NCI-H1105 (cell line): ENCODE measurements around the gene VSIG10.
A peak's percentile ranks its signal among the peaks of the same experiment; 100 is the strongest.
"Not testable (repeated sequence)": the region's sequence is repeated elsewhere in the genome, so short reads cannot be mapped to it uniquely, and the experiment has no call there.

Experiments used
- DNase-seq: peaks from one replicate; lab custom pipeline; 2025; lab: John Stamatoyannopoulos, UW

VSIG10 gene

DNA sequence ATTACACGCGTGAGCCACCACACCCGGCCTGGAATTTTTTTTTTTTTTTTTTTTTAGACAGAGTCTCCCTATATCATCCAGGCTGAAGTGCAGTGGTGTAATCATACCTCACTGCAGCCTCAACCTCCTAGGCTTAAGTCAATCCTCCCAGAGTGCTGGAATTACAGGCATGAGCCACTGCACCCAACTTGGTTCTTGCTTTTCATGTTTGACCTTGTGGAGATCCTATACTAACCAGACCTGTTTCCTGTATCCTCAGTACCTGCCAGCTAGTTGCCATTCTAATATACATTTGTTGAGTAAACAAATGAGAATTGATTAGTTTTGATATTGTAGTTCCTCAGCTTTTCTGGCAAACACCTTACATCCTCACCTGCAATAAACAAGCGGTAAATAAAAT, 3.2 kb upstream of the VSIG10 start:
- no peak for DNase-seq

DNA sequence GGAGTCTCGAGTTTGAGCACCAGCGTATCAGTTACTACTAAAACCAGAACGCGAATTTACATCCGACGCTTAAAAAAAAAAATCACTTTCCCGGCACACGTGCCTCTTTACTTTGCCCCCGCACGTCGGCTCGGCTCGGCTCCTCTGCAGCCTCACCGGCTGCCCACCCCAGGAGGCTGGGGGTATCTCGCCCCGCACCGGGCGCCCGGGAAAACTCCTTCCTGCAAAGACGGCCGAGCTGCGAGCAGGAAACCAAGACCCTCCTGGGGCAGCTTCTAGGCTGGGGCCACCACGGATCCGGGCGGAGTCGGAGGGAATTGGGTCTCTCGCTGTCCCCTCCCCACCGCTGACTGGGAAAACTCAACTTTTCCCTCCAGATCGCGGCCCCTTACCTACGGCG, 610 bp downstream of the VSIG10 start:
- DNase-seq, result peak; percentile 37

DNA sequence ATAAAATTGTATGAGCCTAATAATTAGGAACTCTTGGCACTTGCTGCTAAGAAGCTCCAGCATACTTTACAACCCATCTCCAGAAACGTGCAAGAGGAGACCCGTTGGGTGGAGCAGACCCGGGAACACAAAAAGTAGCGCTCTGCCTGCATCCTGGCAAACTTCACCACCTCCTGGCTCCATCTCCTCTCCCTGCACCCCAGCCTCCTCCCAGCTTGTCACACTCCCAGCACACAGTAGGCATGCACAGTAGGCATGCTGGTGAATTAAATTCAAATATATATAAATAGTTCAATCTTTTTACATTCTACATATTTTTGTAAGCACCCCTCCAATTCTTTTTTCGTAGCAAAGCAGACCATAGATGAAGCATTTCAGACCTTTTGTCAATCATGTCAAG, 1.2 kb downstream of the VSIG10 start:
- DNase-seq, result no peak

DNA sequence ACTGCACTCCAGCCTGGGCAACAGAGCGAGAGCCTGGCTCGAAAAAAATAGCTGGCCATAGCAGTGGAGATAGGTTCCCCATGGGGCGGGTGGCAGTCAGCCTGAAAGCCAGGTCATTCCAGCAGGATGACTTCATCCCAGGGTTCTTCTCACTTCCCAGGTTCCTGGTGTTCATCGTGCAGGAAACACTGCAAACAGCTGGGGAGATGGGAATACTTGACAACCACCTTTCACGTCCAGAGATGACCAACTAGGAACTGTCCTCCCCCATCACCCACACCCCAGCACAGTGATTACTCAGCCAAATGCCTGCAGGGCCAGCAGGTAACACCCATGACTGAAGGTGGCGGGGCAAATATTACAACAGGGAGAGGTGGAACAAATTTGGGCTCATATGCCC, 1.7 kb downstream of the VSIG10 start:
- no peak for DNase-seq

DNA sequence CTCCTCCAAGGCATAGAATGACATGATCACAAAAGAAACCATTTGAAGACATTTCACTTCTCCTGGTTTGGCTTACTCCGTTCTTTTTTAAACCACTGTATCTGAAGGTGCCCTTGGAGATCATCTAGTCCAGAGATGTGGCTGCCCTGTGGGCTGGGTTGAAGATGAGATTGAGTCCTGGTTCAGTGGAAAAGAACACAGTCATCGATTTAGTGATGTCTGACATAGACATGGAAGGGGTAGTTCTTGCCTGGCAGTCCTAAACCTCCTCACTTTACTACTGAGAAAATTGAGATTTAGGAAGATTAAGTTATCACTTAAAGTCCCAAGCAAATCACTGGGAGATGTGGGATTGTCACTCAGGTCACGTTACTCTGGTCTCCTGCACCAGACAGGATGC, 2.8 kb downstream of the VSIG10 start:
- no peak for DNase-seq

DNA sequence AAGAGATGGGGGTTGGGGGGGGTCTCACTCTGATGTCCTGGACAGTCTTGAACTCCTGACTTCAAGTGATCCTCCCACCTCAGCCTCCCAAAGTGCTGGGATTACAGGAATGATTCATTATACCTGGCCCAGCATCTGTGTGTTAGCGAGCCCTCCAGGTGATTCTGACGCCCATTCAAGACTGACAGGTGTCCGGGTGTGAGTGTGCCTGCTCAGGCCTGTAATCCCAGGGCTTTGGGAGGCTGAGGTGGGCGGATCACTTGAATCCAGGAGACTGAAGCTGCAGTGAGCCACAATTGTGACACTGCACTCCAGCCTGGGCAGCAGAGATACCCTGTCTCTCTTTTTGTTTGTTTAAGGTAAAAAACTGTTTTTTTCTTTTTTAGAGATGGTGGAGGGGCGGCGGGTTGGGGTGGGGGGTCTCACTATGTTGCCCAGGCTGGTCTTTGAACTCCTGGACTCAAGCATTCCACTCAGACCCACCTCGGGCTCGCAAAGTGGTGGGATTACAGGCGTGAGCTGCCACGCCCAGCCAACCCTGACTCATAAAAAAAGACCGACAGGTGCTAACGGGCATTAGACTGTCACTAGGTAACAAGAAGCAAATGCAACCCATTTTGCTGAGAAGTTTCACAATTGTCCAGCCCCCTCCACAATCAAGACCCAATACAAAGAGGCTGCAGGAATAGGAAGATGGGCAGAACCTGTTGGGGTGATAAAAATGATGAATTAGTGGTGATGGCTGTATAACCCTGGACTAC, 4.7 kb downstream of the VSIG10 start:
- DNase-seq, result peak; percentile 68

DNA sequence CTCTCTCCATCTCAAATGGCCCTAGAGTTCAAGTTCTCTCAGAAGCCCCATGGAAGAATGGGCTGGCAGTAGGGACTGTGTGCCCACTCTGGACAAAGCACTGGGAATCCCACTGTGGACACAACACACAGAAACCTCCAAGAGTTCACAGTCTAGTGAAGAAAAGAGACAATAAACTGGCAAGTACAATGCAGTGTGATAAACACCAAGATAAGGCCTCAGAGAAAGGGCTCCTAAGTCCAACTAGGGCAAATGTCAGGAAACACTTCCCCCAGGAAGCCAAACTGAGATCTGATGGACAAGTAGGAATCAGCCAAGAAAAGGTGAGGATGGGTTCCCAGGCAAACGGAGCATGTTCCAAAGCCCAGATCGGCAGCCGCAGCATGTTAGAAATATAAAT, 5.4 kb downstream of the VSIG10 start:
- DNase-seq, result no peak

DNA sequence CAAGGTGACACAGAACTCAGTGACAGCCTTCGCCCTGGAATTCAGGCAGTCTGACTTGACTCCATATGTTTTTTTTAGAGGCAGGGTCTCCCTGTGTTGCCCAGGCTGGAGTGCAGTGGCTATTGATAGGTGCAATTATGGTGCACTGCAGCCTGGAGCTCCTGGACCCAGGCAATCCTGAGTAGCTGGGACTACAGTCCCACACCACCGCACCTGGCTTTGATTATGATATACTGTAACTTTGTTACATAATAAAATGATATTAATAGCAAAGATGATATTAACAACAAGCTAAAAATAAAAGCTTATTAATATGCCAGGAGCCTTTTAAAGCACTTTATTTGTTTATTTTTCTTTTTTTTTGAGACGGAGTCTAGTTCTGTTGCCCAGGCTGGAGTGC, 9.8 kb downstream of the VSIG10 start:
- no peak for DNase-seq

DNA sequence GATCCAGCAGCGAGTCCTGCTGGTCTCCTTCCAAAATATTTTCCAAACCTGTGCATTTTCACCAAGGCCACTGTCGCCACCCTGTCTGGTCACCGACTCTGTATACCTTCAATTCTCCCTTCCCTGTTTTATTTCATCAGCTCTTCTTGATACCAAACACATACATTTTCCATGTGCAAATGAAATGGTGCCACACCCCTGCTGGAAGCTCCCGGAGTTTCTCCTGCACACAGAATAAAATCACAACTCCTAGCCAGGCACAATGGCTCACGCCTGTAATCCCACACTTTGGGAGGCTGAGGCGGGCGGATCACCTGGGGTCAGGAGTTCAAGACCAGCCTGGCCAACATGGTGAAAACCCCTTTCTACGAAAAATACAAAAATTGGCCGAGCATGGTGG, 14.0 kb downstream of the VSIG10 start:
- no peak for DNase-seq

DNA sequence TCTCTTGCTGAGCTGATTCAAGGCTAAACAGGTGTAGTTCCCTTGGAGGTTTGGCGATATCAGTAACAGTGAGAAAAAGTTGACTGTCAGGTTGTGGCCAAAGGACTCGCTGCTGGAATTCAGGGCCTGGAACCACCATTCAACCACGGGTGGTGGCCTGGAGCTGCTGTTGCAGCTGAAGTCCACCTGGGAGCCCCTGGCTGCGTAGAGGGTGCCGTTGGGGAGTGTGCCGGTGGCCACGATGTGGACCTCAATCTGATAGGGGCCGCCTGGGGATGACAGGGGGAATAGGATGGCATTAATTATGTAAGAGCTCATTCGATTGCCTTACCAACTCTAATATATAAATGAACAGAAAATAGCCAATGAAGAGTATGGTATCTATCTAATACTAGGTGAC, 21.6 kb downstream of the VSIG10 start:
- no peak for DNase-seq

DNA sequence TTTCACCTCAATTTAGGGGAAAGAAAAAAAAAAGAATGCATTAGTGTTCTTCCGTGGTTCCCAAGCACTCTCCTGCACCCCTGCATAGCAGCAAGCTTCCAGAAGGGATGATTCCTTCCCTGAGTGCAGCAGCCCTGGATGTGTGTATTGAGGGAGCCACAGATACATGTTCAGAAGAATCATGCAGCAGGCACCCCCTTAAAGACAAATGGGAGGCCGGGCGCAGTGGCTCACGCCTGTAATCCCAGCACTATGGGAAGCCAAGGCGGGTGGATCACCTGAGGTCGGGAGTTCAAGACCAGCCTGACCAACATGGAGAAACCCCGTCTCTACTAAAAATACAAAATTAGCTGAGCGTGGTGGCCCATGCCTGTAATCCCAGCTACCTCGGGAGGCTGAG, 22.3 kb downstream of the VSIG10 start:
- DNase-seq, result not testable (repeated sequence)

DNA sequence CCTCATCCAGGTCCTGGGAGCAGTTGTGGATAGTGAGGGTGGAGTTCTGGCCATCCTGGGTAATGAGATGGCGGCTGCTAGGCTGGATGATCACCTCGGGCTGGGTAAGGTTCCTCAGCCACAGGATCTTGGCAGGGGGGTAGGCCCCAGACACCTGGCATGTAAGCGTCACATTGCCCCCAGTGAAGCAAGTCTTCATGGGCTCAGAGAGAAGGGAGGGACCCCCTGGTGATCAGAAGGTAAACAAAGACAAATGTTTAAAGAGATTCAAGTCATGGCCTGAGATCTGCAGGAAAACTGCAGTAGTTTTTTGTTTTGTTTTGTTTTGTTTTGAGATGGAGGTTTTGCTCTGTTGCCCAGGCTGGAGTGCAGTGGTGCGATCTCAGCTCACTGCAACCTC, 30.0 kb downstream of the VSIG10 start:
- no peak for DNase-seq

DNA sequence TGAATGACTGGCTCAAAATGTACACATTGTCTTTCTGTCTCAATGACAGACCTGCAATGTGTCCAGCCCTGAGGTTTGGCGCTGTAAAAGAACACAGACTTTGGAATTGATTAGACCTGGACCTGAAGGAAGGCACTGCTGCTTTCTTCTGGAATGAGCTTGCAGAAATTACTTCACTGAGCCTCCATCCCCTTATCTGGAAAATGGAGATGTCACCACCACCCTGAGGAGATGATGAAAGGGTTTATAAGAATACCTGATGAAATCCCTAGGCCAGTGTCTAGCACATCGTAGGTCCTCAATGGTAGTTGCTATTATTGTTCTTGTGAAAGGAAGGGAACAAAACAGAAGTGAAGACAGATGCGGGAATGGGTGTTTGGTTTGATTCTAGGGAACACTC, 33.2 kb downstream of the VSIG10 start:
- DNase-seq, result no peak

DNA sequence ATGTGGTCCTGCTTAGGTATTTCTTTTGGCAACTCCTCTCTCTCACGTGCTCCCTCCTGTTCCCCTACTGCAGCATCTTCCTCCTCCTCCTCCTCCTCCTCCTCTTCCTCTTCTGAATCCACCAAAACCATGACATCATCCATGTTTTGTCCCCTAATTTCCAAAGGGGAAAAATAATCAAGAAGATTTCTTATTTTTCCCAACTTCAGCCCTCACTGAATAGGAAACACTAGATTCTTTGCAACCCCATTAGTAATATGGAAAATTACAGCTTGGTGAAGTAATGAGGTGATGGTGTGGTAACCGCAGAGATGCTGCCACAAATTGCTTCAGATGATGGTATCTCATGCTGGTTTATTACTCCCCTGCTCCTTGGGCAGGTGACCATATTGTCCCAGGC, 35.4 kb downstream of the VSIG10 start:
- no peak for DNase-seq

DNA sequence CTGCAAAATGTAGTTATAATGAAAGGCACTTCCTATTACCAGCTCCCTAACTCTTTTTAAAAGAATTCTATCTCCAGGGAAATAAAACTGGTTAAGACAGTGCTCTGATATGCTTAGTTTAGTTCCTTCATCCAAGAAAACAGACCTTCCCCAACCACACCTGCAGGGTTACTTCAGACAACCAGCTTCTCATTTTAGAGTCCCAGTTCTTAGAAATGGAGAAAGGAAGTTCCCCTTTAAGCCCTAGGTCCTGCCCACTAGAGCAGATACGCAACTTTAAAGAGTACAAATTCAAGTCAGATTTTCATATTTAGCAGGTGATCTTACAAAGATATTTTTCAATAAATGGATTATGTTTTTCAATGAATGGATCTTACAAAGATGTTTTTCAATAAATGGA, 38.4 kb downstream of the VSIG10 start:
- no peak for DNase-seq

DNA sequence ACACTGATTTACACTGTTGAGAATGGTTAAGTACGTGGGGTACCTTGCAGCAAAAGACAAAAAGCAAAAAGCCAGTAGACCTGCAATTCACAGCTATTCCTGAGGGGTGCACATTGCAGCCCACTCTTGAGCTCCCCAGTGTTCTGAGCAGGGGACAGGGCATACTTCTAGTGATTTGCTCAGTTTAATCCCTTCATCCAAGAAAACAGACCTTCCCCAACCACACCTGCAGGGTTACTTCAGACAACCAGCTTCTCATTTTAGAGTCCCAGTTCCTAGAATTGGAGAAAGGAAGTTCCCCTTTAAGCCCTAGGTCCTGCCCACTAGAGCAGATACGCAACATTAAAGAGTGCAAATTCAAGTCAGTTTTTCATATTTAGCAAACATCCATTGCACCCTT, 39.2 kb downstream of the VSIG10 start:
- no peak for DNase-seq

DNA sequence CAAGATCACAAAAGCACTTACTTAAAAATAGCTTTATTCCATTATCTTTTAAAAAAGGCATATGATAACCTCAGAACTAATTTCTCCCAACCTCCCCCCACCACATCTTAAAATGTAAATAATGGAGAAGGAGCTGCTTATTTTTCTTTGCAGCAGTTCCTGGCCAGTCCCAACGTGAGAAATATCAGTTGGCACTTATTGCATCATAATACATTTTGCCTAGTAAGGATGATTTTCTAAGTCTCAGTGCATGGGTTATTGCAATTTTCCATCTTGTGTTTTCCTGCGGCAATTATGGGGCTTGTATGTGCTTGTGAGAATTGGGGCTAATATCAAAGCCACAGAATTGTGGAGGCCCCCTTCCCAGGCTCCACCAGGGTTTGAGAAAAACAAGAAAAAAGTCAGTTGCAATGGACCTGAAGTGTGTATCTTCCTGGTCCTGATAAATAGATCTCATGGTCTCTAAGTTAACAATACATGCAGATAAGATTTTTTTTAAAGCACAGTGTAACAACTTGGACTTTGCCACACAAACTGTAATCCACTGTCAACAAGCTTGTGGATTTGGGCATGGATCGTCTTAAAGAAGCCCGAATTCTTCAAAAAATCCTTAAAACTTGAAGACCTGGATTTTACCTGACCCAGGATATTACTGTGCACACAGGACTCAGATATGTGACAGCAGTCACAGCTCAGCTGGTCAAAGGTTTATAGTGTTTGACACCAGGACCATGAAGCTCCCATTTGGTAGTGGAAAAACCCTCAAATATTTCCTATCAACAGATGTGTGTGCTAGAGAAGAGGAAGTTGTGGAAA, 40.0 kb downstream of the VSIG10 start:
- DNase-seq, result no peak

DNA sequence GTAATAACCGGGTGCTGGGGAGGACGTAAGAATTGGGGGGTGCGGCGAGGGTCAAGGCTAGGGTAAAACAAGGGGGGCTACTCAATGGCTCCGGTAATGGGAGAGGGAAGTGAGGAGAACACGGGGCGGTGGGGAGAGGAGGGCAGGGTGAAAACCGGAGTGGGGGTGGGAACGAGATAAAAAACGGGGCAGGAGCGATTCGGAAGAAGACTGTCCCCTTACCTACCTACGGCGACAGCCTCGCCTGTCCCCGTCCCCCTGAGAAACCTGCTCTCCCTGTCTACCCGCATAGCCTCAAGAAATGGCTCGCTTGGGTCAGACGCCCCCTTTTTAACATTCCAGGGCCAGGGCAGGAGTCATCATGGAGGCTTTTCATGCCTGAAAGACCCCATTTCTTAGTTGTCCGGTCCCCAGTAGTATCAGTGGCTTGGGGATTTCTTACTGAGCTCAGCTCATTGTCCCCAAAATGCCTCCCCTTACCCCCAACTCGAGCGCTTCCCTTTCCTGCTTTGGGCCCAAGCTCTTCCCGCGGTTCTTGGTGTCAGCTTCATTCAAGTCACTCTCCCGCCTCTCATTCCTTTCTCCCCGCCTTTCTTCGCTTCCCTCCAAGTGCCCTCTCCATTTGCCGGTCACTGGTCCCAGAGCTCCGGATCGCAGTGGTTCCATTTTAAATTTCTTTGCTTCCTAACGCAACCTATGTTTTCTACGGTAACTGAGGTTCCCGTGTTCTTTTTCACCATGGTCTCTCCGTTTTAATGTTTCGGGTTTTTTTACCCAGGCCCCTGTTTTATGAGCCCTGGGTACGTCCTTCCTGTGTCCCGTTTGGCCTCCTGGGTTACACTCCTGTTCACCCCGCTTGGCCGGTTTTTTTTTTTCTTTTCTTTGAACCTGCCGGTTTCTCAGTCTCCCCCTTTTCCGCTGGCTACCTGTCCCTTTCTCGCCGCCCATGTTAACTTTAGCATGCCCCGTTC, 41.7 kb downstream of the VSIG10 start:
- peak; percentile 54 for DNase-seq

DNA sequence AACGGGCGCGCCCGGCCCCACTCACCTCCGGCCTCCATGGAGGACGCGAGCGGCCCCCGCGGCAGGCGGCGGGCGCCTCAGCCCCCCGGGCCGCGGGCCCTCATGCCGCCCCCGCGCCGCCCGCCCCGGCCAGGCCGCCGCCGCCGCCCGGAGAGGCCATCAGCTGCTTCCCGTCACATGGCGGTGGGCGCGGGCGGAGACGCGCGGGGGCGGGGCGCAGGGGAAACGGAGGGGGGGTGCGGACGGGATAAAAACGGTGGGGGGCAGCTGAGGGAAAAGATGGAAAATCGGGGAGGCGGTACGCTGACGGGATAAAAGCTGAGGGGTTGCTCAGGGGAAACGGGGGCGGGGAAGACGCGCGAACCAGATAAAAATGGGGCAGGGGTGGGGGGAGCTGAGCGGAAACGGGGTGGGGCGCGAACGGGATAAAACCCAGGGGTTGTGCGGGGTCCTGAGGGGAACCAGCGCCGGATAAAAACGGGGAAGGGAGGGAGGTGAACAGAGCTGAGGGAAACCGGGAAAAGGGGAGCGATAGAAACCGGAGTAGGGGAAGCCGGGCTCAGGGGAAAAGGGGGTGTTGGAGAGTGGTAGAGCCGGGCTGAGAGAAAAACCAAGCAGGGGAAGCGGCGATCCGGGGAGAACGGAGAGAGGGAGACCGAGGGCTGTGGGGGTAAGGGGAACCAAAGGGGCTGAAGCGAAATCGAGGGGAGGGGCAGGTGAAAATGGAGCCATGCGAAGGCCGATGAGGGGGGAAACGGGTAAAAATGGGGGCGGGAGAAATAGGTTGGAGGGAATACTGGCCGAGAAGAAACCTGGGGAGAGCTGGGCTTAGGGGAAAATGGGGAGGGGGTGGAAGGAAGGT, 42.6 kb downstream of the VSIG10 start, which contains the start of gene WSB2:
Gene WSB2, minus strand, starts transcription at position 169 of the 862 bp plus-strand sequence. Its CDS starts 131 bp downstream, at position 38.
- DNase-seq, result peak; percentile 67

DNA sequence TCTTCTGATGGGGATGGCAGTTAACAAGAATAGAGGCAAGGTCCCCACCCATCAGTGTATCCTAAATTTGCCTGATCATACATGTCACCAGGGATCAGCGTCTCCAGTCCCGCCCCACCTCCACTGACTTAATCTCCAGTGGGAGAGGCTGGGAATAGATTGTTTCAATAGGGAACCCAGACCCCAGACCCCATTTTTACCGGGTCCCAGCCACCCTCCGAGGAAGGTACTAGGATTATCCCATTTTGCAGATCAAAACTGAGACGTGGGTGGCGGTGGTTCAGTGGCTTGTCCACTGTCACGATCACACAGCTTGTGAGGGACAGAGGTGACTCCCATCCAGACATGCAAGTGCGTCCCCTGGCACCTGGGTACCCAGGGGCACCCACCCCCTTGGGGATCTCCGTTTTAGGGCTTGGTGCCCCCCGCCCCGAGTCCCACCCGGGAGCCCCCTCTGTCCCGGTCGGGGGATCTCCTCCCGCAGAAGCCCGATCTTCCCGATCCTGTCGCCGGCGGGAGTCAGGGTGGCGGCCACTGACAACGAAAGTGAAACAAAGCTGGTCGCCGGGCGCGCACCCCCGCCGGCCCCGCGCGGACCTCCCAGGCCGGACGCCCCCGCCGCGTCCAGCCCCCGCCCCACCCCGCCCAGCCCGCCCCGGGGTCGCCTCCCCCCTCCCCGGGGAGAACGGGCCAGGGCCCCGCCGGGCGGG, 43.4 kb downstream of the VSIG10 start:
- no peak for DNase-seq
